ENCODE data around the gene FYCO1. TPM values are rescaled to one million over a fixed set of nuclear protein-coding genes. Genes with fewer than 3 reads are reported as not detected.

The FYCO1 gene
- total and polyA plus RNA-seq, 2 of the 13 experiments (the other 11 are each of a cell fraction or from before 2014, with no cell fraction given), result 2.7 to 4.2 TPM

- TF ChIP-seq ZHX2 (IDR thresholded peaks at IDR 0.05; ENCODE audit: low read depth) (no peak), ZHX2 (CRISPR knock-in tag; IDR thresholded peaks at IDR 0.05; ENCODE audit: borderline replicate concordance) (no peak), ZNF512 (CRISPR knock-in tag; IDR thresholded peaks at IDR 0.05) (no peak), ZNF775 (CRISPR knock-in tag; IDR thresholded peaks at IDR 0.05; ENCODE audit: borderline replicate concordance) (no peak), ZNF570 (CRISPR knock-in tag; IDR thresholded peaks at IDR 0.05; ENCODE audit: borderline replicate concordance) (no peak), HES4 (CRISPR knock-in tag; IDR thresholded peaks at IDR 0.05; ENCODE audit: borderline replicate concordance) (no peak), PITX1 (CRISPR knock-in tag; IDR thresholded peaks at IDR 0.05) (no peak), ZNF205 (CRISPR knock-in tag; IDR thresholded peaks at IDR 0.05) (no peak), ZNF607 (CRISPR knock-in tag; IDR thresholded peaks at IDR 0.05; ENCODE audit: borderline replicate concordance) (no peak), ZFP36 (IDR thresholded peaks at IDR 0.05; ENCODE audit: borderline replicate concordance, low read depth, low read length, partially characterized antibody) (no peak), ZNF687 (CRISPR knock-in tag; IDR thresholded peaks at IDR 0.05) (no peak), ZNF496 (CRISPR knock-in tag; IDR thresholded peaks at IDR 0.05; ENCODE audit: insufficient replicate concordance) (no peak), DR1 (CRISPR knock-in tag; IDR thresholded peaks at IDR 0.05) (no peak), DNMT1 (CRISPR knock-in tag; IDR thresholded peaks at IDR 0.05) (no peak)
Observed at GRCh38 chr3:45965653-45966052, 30.0 kb downstream of the FYCO1 start (continued).

Measured in HepG2 (cell line).